BLaER1 treated with 17β-estradiol and CSF1 and Interleukin-3, amounts not matched to agents 10 nM and 100 nM (cell line): Measurements from ENCODE around the gene ADAMTSL3.

Source experiments
- H3K27ac ChIP-seq, 11 experiments: shearing (Covaris generic); formaldehyde crosslinking; 2 replicates each; pipeline ENCODE4 v1.8.1; 2022
- H3K27me3 ChIP-seq, 11 experiments: shearing (Covaris generic); formaldehyde crosslinking; 2 replicates each; pipeline ENCODE4 v1.8.1; 2022
- H3K36me3 ChIP-seq, 11 experiments: shearing (Covaris generic); formaldehyde crosslinking; 2 replicates each; pipeline ENCODE4 v1.8.1; 2022
- H3K4me1 ChIP-seq, 10 experiments: shearing (Covaris generic); formaldehyde crosslinking; 2 replicates each; pipeline ENCODE4 v1.8.1; 2022
- H3K4me2 ChIP-seq, 11 experiments: shearing (Covaris generic); formaldehyde crosslinking; 2 replicates each; pipeline ENCODE4 v1.8.1; 2022
- H3K4me3 ChIP-seq, 10 experiments: shearing (Covaris generic); formaldehyde crosslinking; 2 replicates each; pipeline ENCODE4 v1.8.1; 2022
- H3K9ac ChIP-seq, 11 experiments: shearing (Covaris generic); formaldehyde crosslinking; 2 replicates each; pipeline ENCODE4 v1.8.1; 2022
- H3K9me3 ChIP-seq, 11 experiments: shearing (Covaris generic); formaldehyde crosslinking; replicated peaks in 1 of 11; 2 replicates each; pipeline ENCODE4 v1.8.1; 2022
- H4K20me1 ChIP-seq, 11 experiments: shearing (Covaris generic); formaldehyde crosslinking; 2 replicates each; pipeline ENCODE4 v1.8.1; 2022
- Cebpa-rat ChIP-seq, 11 experiments: shearing (Covaris generic); IDR thresholded peaks; 2 replicates each; pipeline ENCODE4 v1.8.1; 2022

The ADAMTSL3 gene

DNA sequence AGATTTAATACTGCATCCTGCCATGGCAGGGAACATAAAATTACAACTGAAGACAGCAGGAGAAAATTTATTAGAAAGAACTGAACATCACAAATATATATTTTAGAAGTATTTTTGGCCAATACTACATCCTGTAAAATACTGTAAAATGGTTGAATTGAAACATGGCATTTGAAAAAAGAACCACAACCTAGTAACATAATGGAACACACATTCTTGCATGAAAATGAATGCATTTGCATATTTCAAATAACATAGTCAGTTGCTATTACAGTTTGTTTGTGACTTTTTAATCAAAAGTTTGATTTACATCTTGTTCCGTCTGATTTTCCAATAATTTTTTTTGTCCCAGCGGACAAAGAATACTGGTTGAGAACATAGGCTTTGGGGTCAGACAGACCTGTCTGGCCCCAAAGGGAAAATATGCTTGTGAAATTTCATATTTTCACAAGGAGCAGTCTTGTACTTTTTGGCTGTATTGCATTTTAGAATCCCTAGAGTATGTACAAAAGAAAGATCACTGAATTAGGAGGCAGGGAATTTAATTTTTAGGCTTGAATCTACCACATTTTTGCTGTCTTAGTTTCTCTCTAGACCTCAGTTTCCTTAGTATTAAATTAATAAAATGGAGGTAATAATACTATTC is 268.8 kb downstream of the ADAMTSL3 start:
- Histone ChIP-seq H3K4me3 (no peak overlapping the region), H3K4me2 (no peak overlapping the region), H3K9me3 (no peaks in the 10 kb centered on the region), H3K27ac (no peak overlapping the region), H3K4me1 (no peaks in the 10 kb centered on the region), H3K27me3 (no peaks in the 10 kb centered on the region), H4K20me1 (no peaks in the 10 kb centered on the region), H3K36me3 (no peaks in the 10 kb centered on the region), H3K9ac (no peak overlapping the region)
- no peak for TF ChIP-seq Cebpa-rat (IDR thresholded peaks at IDR 0.05)

DNA sequence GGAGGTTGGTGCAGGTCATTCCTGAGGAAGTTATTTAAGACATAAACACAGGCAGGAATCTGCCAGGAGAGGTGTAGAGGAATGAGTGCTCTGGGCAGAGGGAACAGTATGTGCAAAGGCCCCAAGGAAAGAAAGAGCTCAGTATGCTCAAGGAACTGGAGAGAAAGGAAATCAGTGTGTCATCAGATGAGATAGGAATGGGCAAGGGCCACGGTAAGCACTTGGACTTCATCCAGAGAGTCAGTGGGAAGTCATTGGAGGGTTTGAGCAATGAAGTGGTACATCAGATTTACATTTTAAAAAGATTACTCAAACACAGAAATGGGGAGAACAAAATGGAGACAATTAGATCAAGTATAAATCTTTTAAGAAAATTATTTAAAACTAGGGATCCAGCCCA is 272.2 kb downstream of the ADAMTSL3 start:
- H4K20me1 ChIP-seq, result no peaks in the 10 kb centered on the region
- H3K27ac ChIP-seq, result no peak overlapping the region
- H3K4me1 ChIP-seq, result no peaks in the 10 kb centered on the region
- H3K36me3 ChIP-seq, result no peaks in the 10 kb centered on the region
- no peak overlapping the region for H3K9ac ChIP-seq
- no peaks in the 10 kb centered on the region for H3K9me3 ChIP-seq
- no peak overlapping the region for H3K4me3 ChIP-seq
- no peak overlapping the region for H3K4me2 ChIP-seq
- no peaks in the 10 kb centered on the region for H3K27me3 ChIP-seq
- TF ChIP-seq Cebpa-rat (IDR thresholded peaks at IDR 0.05), result no peak

DNA sequence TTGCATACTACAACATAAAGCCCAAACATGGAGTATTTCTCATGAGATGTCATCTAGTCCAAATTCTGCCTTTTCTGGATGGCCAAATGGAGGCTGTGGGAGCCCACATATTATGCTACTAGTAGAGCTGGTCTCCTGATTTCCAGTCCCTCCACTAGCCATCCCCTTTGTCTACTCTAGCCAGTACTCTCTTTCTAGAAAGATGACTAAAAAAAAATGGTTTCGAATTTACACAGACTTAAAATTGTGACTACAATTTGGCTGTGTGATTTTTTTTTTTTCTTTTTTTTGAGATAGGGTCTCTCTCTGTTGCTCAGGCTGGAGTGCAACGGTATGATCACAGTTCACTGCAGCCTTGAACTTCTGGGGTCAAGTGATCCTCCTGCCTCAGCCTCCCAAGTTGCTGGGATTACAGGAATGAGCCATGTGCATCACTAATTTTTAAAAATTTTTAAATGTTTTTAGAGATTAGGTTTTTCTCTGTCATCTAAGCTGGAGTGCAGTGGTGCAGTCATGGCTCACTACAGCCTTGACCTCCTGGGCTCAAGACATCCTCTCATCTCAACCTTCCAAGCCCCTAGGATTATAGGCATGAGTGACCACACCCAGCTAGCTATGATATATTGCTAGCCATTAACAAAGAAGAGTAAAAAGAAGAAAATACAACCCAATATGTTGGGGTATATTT is 273.9 kb downstream of the ADAMTSL3 start:
- H3K4me2 ChIP-seq, result no peak overlapping the region

DNA sequence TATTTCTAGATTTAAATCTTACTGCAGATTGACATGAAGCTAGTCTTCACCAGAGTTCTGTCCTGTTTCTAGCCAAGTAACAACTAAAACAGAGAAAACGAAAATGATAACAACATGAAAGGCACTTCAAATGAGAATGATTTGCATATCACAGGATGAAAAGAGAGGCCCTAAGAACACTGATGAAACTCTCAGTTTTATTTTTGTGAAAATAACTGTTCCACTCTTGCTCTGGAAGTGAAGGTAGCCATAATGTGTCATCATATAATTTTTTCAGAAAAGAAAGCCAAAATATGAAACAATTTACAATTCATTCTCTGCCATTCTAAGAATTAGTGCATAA is 274.4 kb downstream of the ADAMTSL3 start:
- Histone ChIP-seq H3K9ac (no peak overlapping the region), H4K20me1 (no peaks in the 10 kb centered on the region), H3K36me3 (no peaks in the 10 kb centered on the region), H3K27me3 (no peaks in the 10 kb centered on the region), H3K27ac (no peak overlapping the region), H3K4me1 (no peaks in the 10 kb centered on the region), H3K4me3 (no peak overlapping the region), H3K4me2 (no peak overlapping the region), H3K9me3 (peaks cover 3 to 10% (median 4%) of the 10 kb centered on the region in 11 experiments)
- TF ChIP-seq Cebpa-rat (IDR thresholded peaks at IDR 0.05), result no peak

More for the DNA sequence above, 273.9 kb downstream of the ADAMTSL3 start:
- peaks cover 0 to 5% (median 0%) of the 10 kb centered on the region in 11 experiments; a peak in 7 of 22 replicates for H3K9me3 ChIP-seq
- H3K4me3 ChIP-seq, result no peak overlapping the region
- no peak overlapping the region for H3K9ac ChIP-seq
- H3K27me3 ChIP-seq, result no peaks in the 10 kb centered on the region
- H3K4me1 ChIP-seq, result no peaks in the 10 kb centered on the region
- no peaks in the 10 kb centered on the region for H3K36me3 ChIP-seq
- H4K20me1 ChIP-seq, result no peaks in the 10 kb centered on the region
- no peak overlapping the region for H3K27ac ChIP-seq
- TF ChIP-seq Cebpa-rat (IDR thresholded peaks at IDR 0.05), result no peak

DNA sequence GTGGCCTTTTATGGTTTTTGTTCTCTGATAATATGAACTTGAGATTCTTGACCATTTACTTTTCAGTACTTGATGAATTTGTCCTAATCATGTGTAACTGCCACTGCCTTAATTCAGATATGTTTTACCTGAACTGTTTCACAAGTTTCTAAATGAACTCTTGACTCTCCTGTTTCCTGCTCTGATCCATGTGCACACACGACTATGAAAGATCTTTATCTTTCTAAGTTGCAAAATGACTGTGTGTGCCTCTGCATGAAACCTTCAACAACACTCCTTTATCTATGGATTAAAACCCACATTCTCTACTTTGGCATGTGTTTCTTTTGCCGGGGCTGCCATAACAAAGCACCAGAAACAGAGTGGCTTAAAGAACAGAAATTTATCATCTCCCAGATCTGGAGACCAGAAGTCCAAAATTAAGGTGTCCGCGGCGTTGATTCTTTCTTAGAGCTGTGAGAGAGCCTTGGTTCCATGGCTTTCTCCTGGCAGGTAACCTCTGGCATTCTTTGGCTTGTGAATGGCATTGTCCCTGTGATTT is 275.0 kb downstream of the ADAMTSL3 start:
- TF ChIP-seq Cebpa-rat (IDR thresholded peaks at IDR 0.05), result no peak
- Histone ChIP-seq H3K9ac (no peak overlapping the region), H3K27me3 (no peaks in the 10 kb centered on the region), H4K20me1 (no peaks in the 10 kb centered on the region), H3K36me3 (peaks cover 0 to 5% (median 0%) of the 10 kb centered on the region in 11 experiments; a peak in 1 of 22 replicates), H3K4me3 (no peak overlapping the region), H3K4me1 (no peaks in the 10 kb centered on the region), H3K27ac (no peak overlapping the region), H3K9me3 (peaks cover 9 to 16% (median 10%) of the 10 kb centered on the region in 11 experiments), H3K4me2 (no peak overlapping the region)

DNA sequence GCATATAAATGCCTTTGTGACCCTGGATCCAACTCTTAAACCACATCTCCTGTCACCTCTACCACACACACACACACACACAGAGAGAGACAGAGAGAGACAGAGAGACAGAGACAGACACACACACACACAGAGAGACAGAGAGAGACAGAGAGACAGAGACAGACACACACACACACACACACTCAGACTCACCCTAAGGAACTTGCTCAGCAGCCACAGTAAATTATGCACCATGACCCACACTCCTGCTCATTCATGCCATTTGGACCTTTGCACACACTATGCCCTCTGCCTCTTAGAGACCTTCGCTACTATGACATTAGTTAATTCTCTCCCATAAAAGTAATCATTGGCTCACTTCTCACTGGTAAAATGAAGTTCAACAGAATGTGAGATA is 275.7 kb downstream of the ADAMTSL3 start:
- Histone ChIP-seq H3K27ac (no peak overlapping the region), H3K4me1 (no peaks in the 10 kb centered on the region), H3K4me3 (no peak overlapping the region), H3K4me2 (no peak overlapping the region), H3K9ac (no peak overlapping the region), H3K9me3 (peaks cover 16 to 23% (median 17%) of the 10 kb centered on the region in 11 experiments), H4K20me1 (no peaks in the 10 kb centered on the region), H3K27me3 (no peaks in the 10 kb centered on the region), H3K36me3 (peaks cover 0 to 6% (median 0%) of the 10 kb centered on the region in 11 experiments; a peak in 1 of 22 replicates)
- TF ChIP-seq Cebpa-rat (IDR thresholded peaks at IDR 0.05), result no peak

DNA sequence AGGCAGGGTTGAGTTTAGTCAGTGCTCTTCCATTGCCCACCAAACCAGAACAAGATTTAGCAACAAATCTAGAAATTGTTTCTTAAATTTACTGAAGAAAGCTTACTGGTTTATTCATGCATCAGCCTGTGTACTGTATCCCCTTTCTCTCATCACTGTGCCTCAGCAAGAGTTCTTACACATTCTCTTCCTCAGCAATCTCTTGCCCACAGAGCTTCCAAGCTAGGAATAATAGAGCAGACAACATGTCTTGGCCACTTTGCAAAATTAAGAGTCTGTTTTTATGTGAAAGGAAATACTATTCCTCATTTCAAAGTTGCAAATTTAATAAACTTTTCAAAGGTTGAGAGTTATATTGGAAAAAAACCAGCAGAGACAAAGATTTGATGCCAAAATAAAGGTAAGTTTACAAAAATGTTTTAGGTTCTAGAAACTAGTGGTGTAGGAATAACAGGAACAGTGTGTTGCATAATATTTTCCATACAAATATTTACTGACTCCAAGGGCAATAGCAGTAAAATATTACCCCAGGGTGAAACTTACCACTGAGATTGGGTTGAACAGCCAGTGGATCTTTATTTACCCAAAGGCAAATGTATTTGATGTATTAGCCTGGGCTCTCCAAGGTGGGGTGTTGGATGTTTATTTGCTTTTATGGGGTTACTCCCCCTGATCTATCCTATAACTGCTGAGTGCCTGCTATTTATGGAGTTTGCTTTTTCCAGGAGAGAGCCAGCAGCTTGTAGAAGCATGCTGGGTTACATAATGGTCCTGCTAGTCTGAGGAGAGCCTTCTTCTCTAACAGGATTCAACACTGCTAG is 276.7 kb downstream of the ADAMTSL3 start:
- Histone ChIP-seq H4K20me1 (no peaks in the 10 kb centered on the region), H3K27me3 (no peaks in the 10 kb centered on the region), H3K4me1 (no peaks in the 10 kb centered on the region), H3K9ac (no peak overlapping the region), H3K36me3 (peaks cover 0 to 6% (median 0%) of the 10 kb centered on the region in 11 experiments; a peak in 1 of 22 replicates), H3K4me2 (no peak overlapping the region), H3K27ac (no peak overlapping the region), H3K4me3 (no peak overlapping the region), H3K9me3 (peaks cover 18 to 28% (median 23%) of the 10 kb centered on the region in 11 experiments)
- TF ChIP-seq Cebpa-rat (IDR thresholded peaks at IDR 0.05), result no peak

DNA sequence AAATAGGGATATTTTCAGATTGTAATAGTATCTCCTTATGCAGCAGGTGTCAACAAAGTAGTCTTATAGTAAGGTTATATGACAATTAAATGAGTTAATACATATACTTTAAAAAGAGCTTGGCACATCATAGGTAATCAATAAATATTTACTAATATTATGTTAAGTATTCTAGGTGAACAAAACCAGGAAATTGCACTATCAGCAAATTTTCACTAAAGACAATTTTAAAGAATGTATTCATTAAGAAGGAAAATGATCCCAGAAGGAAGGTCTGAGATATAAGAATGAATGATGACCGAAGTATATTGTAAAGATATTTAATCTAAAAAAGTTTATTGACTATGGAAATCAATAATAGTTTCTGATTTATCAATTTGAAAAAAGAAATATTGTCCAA is 281.9 kb downstream of the ADAMTSL3 start:
- Histone ChIP-seq H3K9ac (no peak overlapping the region), H3K27ac (no peak overlapping the region), H4K20me1 (no peaks in the 10 kb centered on the region), H3K36me3 (peaks cover 0 to 6% (median 0%) of the 10 kb centered on the region in 11 experiments; a peak in 1 of 22 replicates), H3K9me3 (peaks cover 18 to 28% (median 23%) of the 10 kb centered on the region in 11 experiments), H3K27me3 (no peaks in the 10 kb centered on the region), H3K4me3 (no peak overlapping the region), H3K4me2 (no peak overlapping the region), H3K4me1 (no peaks in the 10 kb centered on the region)
- TF ChIP-seq Cebpa-rat (IDR thresholded peaks at IDR 0.05), result no peak

DNA sequence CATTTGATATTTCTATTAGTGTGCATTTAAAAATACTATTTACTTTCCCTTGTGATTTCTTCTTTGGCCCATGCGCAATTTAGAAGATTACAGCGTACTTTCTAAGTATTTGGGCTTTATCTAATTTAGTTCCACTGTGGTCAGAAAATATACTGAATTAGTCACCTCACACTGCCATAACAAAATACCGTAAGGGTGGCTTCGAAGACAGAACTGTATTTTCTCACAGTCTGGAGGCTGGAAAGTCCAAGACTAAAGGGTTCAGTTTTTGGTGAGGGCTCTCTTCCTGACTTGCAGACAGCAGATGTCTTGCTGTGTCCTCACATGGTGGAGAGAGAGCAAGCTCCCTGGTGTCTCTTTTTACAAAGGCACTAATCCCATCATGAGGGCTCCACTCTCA is 286.2 kb downstream of the ADAMTSL3 start:
- Histone ChIP-seq H3K27me3 (no peaks in the 10 kb centered on the region), H3K9ac (no peak overlapping the region), H3K27ac (no peak overlapping the region), H3K4me2 (no peak overlapping the region), H3K36me3 (no peaks in the 10 kb centered on the region), H3K9me3 (peaks cover 0 to 2% (median under 1%) of the 10 kb centered on the region in 11 experiments; a peak in 4 of 22 replicates), H3K4me3 (no peak overlapping the region), H3K4me1 (no peaks in the 10 kb centered on the region), H4K20me1 (no peaks in the 10 kb centered on the region)
- TF ChIP-seq Cebpa-rat (IDR thresholded peaks at IDR 0.05), result no peak
